ENCODE data around the gene PPP1R18. TPM values are rescaled to one million over a fixed set of nuclear protein-coding genes. Genes with fewer than 3 reads are reported as not detected.

Gene PPP1R18
- total RNA-seq, 1 experiment from 2014 or later = 66.9 TPM

DNA sequence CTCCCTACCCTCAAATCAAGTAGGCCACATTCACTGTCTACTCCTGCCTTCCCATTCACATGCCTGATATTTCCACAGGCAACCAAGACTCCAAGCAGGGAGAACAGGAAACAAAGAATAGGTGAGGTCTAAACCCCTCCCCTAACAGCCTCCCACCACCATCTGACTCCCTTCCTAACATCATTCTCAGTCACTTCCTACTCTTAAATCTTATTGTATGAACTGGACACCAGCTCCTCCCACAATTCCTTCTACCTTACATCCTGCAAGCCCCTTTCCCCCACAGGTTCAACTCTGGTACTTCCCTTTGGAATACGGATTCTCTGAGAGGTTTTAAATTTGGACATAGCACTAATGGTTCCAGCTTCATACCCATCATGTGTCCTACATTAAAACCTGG is 40.5 kb downstream of the PPP1R18 start:
- no peak for DNase-seq (ENCODE audit: unreplicated experiment)
- peaks cover 36% of the 10 kb centered on the region for H3K36me3 Mint-ChIP-seq (ENCODE audit: insufficient read depth, unreplicated experiment)
- ChIA-PET POLR2A (interaction anchor here (0.7 to 4.1 kb wide), 10 partner anchors 17 to 89 kb away, joined by 3 to 38 read pairs (median 4); partner anchors contain the start of genes DHX16, MRPS18B, PPP1R10 and PRR3), CTCF (interaction anchor here (0.5 to 1.0 kb wide), 5 partner anchors 17 to 111 kb away, joined by 3 to 4 read pairs (median 3); no protein-coding TSS in a partner anchor)
- TF ChIP-seq, protein P1, sequence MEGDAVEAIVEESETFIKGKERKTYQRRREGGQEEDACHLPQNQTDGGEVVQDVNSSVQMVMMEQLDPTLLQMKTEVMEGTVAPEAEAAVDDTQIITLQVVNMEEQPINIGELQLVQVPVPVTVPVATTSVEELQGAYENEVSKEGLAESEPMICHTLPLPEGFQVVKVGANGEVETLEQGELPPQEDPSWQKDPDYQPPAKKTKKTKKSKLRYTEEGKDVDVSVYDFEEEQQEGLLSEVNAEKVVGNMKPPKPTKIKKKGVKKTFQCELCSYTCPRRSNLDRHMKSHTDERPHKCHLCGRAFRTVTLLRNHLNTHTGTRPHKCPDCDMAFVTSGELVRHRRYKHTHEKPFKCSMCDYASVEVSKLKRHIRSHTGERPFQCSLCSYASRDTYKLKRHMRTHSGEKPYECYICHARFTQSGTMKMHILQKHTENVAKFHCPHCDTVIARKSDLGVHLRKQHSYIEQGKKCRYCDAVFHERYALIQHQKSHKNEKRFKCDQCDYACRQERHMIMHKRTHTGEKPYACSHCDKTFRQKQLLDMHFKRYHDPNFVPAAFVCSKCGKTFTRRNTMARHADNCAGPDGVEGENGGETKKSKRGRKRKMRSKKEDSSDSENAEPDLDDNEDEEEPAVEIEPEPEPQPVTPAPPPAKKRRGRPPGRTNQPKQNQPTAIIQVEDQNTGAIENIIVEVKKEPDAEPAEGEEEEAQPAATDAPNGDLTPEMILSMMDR (IDR thresholded peaks at IDR 0.05; ENCODE audit: unreplicated experiment) = no peak
- H3K27ac Mint-ChIP-seq (ENCODE audit: low read depth, unreplicated experiment) = peak overlapping the region; percentile 71
- intact Hi-C loops (cut with micrococcal nuclease) = no loop called here
- peaks cover 14% of the 10 kb centered on the region for H3K4me1 Mint-ChIP-seq (ENCODE audit: insufficient read depth, unreplicated experiment)
- BruUV-seq (replicated peaks) = no TSS peak
- peak overlapping the region; percentile 81 for H3K4me3 Mint-ChIP-seq (ENCODE audit: unreplicated experiment)
- H3K9me3 Mint-ChIP-seq (ENCODE audit: unreplicated experiment) = no peaks in the 10 kb centered on the region
- no peaks in the 10 kb centered on the region for H3K27me3 Mint-ChIP-seq (ENCODE audit: insufficient read depth, unreplicated experiment)

DNA sequence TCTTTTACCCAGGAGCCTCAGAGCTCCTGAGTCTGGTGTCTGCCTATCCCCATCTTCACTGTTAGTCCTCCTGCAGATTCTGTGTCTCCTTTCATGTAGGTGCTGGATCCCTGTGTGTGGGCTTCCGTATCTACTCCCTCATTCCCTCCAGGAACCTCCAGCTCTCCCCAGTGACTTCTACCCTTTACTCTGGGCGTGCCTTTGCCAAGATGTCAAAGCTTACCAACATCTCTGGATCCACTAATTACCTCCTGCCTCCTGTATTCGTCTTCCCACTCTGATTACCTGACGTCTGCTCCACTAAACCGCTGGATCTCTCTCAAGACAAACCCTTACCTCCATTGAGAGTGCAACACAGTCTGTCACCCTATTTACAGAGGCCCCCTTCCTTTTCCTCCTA is 41.7 kb downstream of the PPP1R18 start:
- H3K36me3 Mint-ChIP-seq (ENCODE audit: insufficient read depth, unreplicated experiment) = peaks cover 27% of the 10 kb centered on the region
- H3K9me3 Mint-ChIP-seq (ENCODE audit: unreplicated experiment) = no peaks in the 10 kb centered on the region
- no peak overlapping the region for H3K4me3 Mint-ChIP-seq (ENCODE audit: unreplicated experiment)
- ChIA-PET POLR2A (interaction anchor here (0.7 to 4.1 kb wide), 2 partner anchors 8 to 27 kb away, joined by 3 to 38 read pairs; partner anchors contain the start of genes MRPS18B and PPP1R10), CTCF (interaction anchor here (0.6 to 2.3 kb wide), 2 partner anchors 34 to 78 kb away, joined by 3 to 10 read pairs; no protein-coding TSS in a partner anchor)
- TF ChIP-seq, protein P1 (IDR thresholded peaks at IDR 0.05; ENCODE audit: unreplicated experiment) = no peak
- H3K4me1 Mint-ChIP-seq (ENCODE audit: insufficient read depth, unreplicated experiment) = peaks cover 14% of the 10 kb centered on the region
- intact Hi-C loops (cut with micrococcal nuclease) = no loop called here
- H3K27me3 Mint-ChIP-seq (ENCODE audit: insufficient read depth, unreplicated experiment) = no peaks in the 10 kb centered on the region
- DNase-seq (ENCODE audit: unreplicated experiment) = no peak
- BruUV-seq (replicated peaks) = no TSS peak
- peak overlapping the region; percentile 43 for H3K27ac Mint-ChIP-seq (ENCODE audit: low read depth, unreplicated experiment)

DNA sequence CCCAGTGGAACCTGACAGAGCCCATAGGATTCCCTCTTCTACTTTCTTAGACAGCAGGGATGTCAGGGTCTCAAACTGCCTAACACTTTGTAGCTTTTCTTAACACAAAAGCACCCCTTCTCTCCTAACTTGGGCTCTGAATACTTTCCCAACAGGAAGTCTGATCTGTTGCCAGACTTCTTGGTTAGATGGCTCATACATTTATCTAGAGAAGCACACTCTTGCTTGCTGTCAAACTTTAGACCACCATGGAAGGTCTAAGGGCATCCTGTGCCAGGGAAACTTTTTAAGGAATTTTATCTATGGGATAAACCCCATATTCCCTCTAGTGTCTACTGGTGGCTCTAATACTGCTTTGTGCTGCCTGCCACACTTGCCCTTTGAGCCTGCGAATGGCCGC is 42.8 kb downstream of the PPP1R18 start:
- ChIA-PET POLR2A (interaction anchor here (0.6 to 4.1 kb wide), 4 partner anchors 15 to 26 kb away, joined by 3 to 38 read pairs (median 4); partner anchors contain the start of genes MRPS18B and PPP1R10), CTCF (interaction anchor here (0.5 to 2.3 kb wide), 3 partner anchors 10 to 79 kb away, joined by 3 to 10 read pairs (median 5); no protein-coding TSS in a partner anchor)
- Mint-ChIP-seq H3K27ac (ENCODE audit: low read depth, unreplicated experiment) (no peak overlapping the region), H3K36me3 (ENCODE audit: insufficient read depth, unreplicated experiment) (peaks cover 23% of the 10 kb centered on the region), H3K9me3 (ENCODE audit: unreplicated experiment) (no peaks in the 10 kb centered on the region), H3K27me3 (ENCODE audit: insufficient read depth, unreplicated experiment) (no peaks in the 10 kb centered on the region), H3K4me1 (ENCODE audit: insufficient read depth, unreplicated experiment) (peaks cover 14% of the 10 kb centered on the region), H3K4me3 (ENCODE audit: unreplicated experiment) (no peak overlapping the region)
- DNase-seq (ENCODE audit: unreplicated experiment) = no peak
- TF ChIP-seq, protein P1 (IDR thresholded peaks at IDR 0.05; ENCODE audit: unreplicated experiment) = no peak
- intact Hi-C loops (cut with micrococcal nuclease) = no loop called here
- no TSS peak for BruUV-seq (replicated peaks)

DNA sequence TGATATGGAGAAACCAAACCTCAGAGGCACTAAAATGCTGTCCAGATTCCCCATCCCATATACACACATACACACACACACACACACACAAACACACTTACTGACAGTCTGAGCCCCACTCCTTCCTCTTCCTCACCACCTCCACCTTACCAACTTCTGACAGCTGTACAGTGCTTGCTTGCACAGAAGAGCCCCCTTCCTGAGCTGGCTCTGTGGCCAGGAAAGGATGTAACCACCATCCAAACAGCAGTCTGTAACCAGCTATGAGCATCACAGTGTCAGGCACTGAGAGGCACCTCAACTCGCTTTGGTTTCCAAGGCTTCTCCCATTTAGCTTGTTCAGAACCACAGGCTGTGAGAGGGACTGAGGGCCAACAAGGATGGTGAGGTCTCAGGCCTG is 45.4 kb downstream of the PPP1R18 start:
- peaks cover 7% of the 10 kb centered on the region for H3K4me1 Mint-ChIP-seq (ENCODE audit: insufficient read depth, unreplicated experiment)
- H3K36me3 Mint-ChIP-seq (ENCODE audit: insufficient read depth, unreplicated experiment) = peaks cover 23% of the 10 kb centered on the region
- ChIA-PET POLR2A (interaction anchor here (1.6 to 2.3 kb wide), 3 partner anchors 13 to 23 kb away, joined by 4 to 11 read pairs (median 8); partner anchors contain the start of genes ATAT1, MRPS18B and PPP1R10), CTCF (interaction anchor here (0.6 to 1.8 kb wide), 4 partner anchors 24 to 77 kb away, joined by 3 to 4 read pairs (median 3); no protein-coding TSS in a partner anchor)
- H3K4me3 Mint-ChIP-seq (ENCODE audit: unreplicated experiment) = no peak overlapping the region
- no peaks in the 10 kb centered on the region for H3K9me3 Mint-ChIP-seq (ENCODE audit: unreplicated experiment)
- intact Hi-C loops (cut with micrococcal nuclease) = no loop called here
- BruUV-seq (replicated peaks) = no TSS peak
- TF ChIP-seq, protein P1 (IDR thresholded peaks at IDR 0.05; ENCODE audit: unreplicated experiment) = no peak
- H3K27me3 Mint-ChIP-seq (ENCODE audit: insufficient read depth, unreplicated experiment) = no peaks in the 10 kb centered on the region
- no peak for DNase-seq (ENCODE audit: unreplicated experiment)
- H3K27ac Mint-ChIP-seq (ENCODE audit: low read depth, unreplicated experiment) = no peak overlapping the region

Measured in MCF 10A (cell line).